ENCODE data around the gene RTN1.

Gene RTN1

GRCh38 chr14:59828276-59828675, 42.3 kb downstream of the RTN1 start:
- H3K4me3 ChIP-seq (ENCODE audit: low read depth, low read length) = no peak overlapping the region
- no peak for TF ChIP-seq CTCF (IDR thresholded peaks at IDR 0.05; ENCODE audit: control insufficient read depth, extremely low read depth, insufficient read depth)
- no peak for DNase-seq (ENCODE audit: low read depth)

- TF ChIP-seq CTCF (IDR thresholded peaks at IDR 0.05; ENCODE audit: control insufficient read depth, extremely low read depth, insufficient read depth) = no peak
- no peak overlapping the region for H3K4me3 ChIP-seq (ENCODE audit: low read depth, low read length)
- DNase-seq (ENCODE audit: low read depth) = no peak
These were observed 43.2 kb downstream of the RTN1 start for GRCh38 chr14:59827401-59827800.

- no peak for TF ChIP-seq CTCF (IDR thresholded peaks at IDR 0.05; ENCODE audit: control insufficient read depth, extremely low read depth, insufficient read depth)
- H3K4me3 ChIP-seq (ENCODE audit: low read depth, low read length) = no peak overlapping the region
- DNase-seq (ENCODE audit: low read depth) = no peak
These were observed 44.4 kb downstream of the RTN1 start for GRCh38 chr14:59826150-59826549.

GRCh38 chr14:59823179-59823578, 47.4 kb downstream of the RTN1 start:
- H3K4me3 ChIP-seq (ENCODE audit: low read depth, low read length) = no peak overlapping the region
- no peak for DNase-seq (ENCODE audit: low read depth)
- TF ChIP-seq CTCF (IDR thresholded peaks at IDR 0.05; ENCODE audit: control insufficient read depth, extremely low read depth, insufficient read depth) = no peak

- DNase-seq (ENCODE audit: low read depth) = no peak
- H3K4me3 ChIP-seq (ENCODE audit: low read depth, low read length) = no peak overlapping the region
- no peak for TF ChIP-seq CTCF (IDR thresholded peaks at IDR 0.05; ENCODE audit: control insufficient read depth, extremely low read depth, insufficient read depth)
These were observed 51.0 kb downstream of the RTN1 start for GRCh38 chr14:59819446-59820088.

GRCh38 chr14:59816941-59817340, 53.6 kb downstream of the RTN1 start:
- DNase-seq (ENCODE audit: low read depth) = no peak
- no peak overlapping the region for H3K4me3 ChIP-seq (ENCODE audit: low read depth, low read length)
- TF ChIP-seq CTCF (IDR thresholded peaks at IDR 0.05; ENCODE audit: control insufficient read depth, extremely low read depth, insufficient read depth) = no peak

GRCh38 chr14:59814988-59815387, 55.6 kb downstream of the RTN1 start:
- TF ChIP-seq CTCF (IDR thresholded peaks at IDR 0.05; ENCODE audit: control insufficient read depth, extremely low read depth, insufficient read depth) = no peak
- no peak overlapping the region for H3K4me3 ChIP-seq (ENCODE audit: low read depth, low read length)
- no peak for DNase-seq (ENCODE audit: low read depth)

All from LNCaP clone FGC (cell line).